HG03520 (cell line): ENCODE measurements around the gene GCH1.
"Not testable (repeated sequence)": the region's sequence is repeated elsewhere in the genome, so short reads cannot be mapped to it uniquely, and the experiment has no call there.

Experiments
- ATAC-seq: cut with Tn5 transposase; IDR thresholded peaks from one replicate; pipeline ENCODE4 v1.9.1; 2021; ENCODE audit warnings: mild to moderate bottlenecking, moderate library complexity; ENCODE audit not compliant: unreplicated experiment

The GCH1 gene

GRCh38 chr14:54804538-54805041 is 98.0 kb downstream of the GCH1 start:
- no peak for ATAC-seq

GRCh38 chr14:54803926-54804537 is 98.6 kb downstream of the GCH1 start:
- ATAC-seq, result no peak

- no peak for ATAC-seq
Measured at GRCh38 chr14:54803396-54803795, 99.2 kb downstream of the GCH1 start.

GRCh38 chr14:54801482-54801881 is 101.1 kb downstream of the GCH1 start:
- not testable (repeated sequence) for ATAC-seq

- ATAC-seq, result no peak
Measured at GRCh38 chr14:54798465-54799124, 104.0 kb downstream of the GCH1 start.

GRCh38 chr14:54797986-54798385 is 104.6 kb downstream of the GCH1 start:
- ATAC-seq, result no peak

GRCh38 chr14:54797556-54797955 is 105.1 kb downstream of the GCH1 start:
- ATAC-seq, result no peak

GRCh38 chr14:54796961-54797360 is 105.7 kb downstream of the GCH1 start:
- no peak for ATAC-seq

- ATAC-seq, result no peak
Measured at GRCh38 chr14:54794796-54795195, 107.8 kb downstream of the GCH1 start.

- no peak for ATAC-seq
Measured at GRCh38 chr14:54794159-54794558, 108.5 kb downstream of the GCH1 start.

GRCh38 chr14:54792288-54792687 is 110.3 kb downstream of the GCH1 start:
- no peak for ATAC-seq
